ENCODE results near the gene ADAMTS10. TPM values are rescaled to one million over a fixed set of nuclear protein-coding genes. Genes with fewer than 3 reads are reported as not detected.

The ADAMTS10 gene
- total and polyA plus RNA-seq, 2 donors (not counting 3 experiments of a cell fraction or from before 2014, with no cell fraction given) = 15.8 to 17.4 TPM

DNA sequence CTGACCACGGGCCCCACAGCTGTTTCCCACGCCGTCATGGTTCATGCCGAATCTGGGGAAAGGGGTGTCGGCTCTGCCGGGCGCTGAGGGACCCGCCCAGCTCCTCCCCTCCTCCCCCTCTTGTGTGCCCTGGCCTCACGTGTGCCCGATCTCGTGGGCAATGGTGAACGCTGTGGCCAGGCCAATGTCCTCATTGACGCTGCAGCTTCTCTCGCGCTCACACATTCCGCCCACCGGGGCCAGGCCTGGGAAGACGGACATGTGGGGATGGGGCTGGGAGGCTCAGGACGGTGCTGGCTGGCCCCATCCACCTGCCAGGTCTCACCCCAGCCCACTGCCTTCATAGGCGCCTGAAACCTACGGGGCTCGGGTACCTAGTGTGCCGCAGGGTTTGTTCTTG lies 14.3 kb downstream of the ADAMTS10 start:
- no TSS peak for BruUV-seq (replicated peaks)
- Histone ChIP-seq H3K36me3 (ENCODE audit: control insufficient read depth in 2 of 2, extremely low read depth in 1 of 2, insufficient read depth in 2 of 2, low read length in 2 of 2) (no peaks in the 10 kb centered on the region), H3K4me1 (ENCODE audit: control insufficient read depth, extremely low read depth, insufficient read depth, low read length) (no peaks in the 10 kb centered on the region), H2AFZ (ENCODE audit: low read depth, low read length) (no peak overlapping the region), H3K27me3 (ENCODE audit: control insufficient read depth in 2 of 2, insufficient read depth in 2 of 2, low read length in 2 of 2) (peaks cover 0 to 3% of the 10 kb centered on the region in 2 experiments), H3K79me2 (ENCODE audit: control insufficient read depth, insufficient read depth, low read length) (no peaks in the 10 kb centered on the region), H3K9ac (replicated peaks; ENCODE audit: extremely low read depth, insufficient read depth, low read length) (no peak overlapping the region), H3K9me1 (replicated peaks; ENCODE audit: control insufficient read depth, extremely low read depth, insufficient read depth, low read length) (no peaks in the 10 kb centered on the region), H4K20me1 (replicated peaks; ENCODE audit: control insufficient read depth, extremely low read depth, insufficient read depth, low read length) (no peaks in the 10 kb centered on the region), H3K9me3 (replicated peaks; ENCODE audit: control insufficient read depth, insufficient read depth, low read length) (peaks cover 5% of the 10 kb centered on the region), H3K4me3 (replicated peaks in 1 of 3; ENCODE audit: insufficient read depth in 1 of 3, low read depth in 1 of 3, low read length in 3 of 3) (no peak overlapping the region), H3K4me2 (ENCODE audit: insufficient read depth, low read length) (no peak overlapping the region), H3K27ac (ENCODE audit: insufficient read depth, low read depth, low read length) (no peak overlapping the region)
- dilution Hi-C loops (cut with MboI; ENCODE audit: extremely low pct_ligation_motif_present, low sequenced_read_pairs) = loop anchor here (10.0 kb wide), 1 partner anchor 71 kb away; no protein-coding TSS in a partner anchor
- no peak for TF ChIP-seq GATA2 (IDR thresholded peaks at IDR 0.05; ENCODE audit: insufficient read depth, insufficient read length, low read depth, low read length)
- TF ChIP-seq, protein P1, sequence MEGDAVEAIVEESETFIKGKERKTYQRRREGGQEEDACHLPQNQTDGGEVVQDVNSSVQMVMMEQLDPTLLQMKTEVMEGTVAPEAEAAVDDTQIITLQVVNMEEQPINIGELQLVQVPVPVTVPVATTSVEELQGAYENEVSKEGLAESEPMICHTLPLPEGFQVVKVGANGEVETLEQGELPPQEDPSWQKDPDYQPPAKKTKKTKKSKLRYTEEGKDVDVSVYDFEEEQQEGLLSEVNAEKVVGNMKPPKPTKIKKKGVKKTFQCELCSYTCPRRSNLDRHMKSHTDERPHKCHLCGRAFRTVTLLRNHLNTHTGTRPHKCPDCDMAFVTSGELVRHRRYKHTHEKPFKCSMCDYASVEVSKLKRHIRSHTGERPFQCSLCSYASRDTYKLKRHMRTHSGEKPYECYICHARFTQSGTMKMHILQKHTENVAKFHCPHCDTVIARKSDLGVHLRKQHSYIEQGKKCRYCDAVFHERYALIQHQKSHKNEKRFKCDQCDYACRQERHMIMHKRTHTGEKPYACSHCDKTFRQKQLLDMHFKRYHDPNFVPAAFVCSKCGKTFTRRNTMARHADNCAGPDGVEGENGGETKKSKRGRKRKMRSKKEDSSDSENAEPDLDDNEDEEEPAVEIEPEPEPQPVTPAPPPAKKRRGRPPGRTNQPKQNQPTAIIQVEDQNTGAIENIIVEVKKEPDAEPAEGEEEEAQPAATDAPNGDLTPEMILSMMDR (IDR thresholded peaks at IDR 0.05; ENCODE audit: extremely low read depth in 1 of 2, insufficient read depth in 1 of 2, low read depth in 1 of 2, low read length in 2 of 2) = no peak
- no peak for TF ChIP-seq EZH2 (IDR thresholded peaks at IDR 0.05; ENCODE audit: borderline replicate concordance, low read depth, low read length, severe bottlenecking)
- TF ChIP-seq, protein P2, sequence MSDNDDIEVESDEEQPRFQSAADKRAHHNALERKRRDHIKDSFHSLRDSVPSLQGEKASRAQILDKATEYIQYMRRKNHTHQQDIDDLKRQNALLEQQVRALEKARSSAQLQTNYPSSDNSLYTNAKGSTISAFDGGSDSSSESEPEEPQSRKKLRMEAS (IDR thresholded peaks at IDR 0.05; ENCODE audit: insufficient read depth, insufficient read length) = no peak
- no peak for TF ChIP-seq POLR2A (IDR thresholded peaks at IDR 0.05; ENCODE audit: low read depth, low read length)
- no peak for TF ChIP-seq FOS (IDR thresholded peaks at IDR 0.05; ENCODE audit: borderline replicate concordance, insufficient read depth, low read length)
- no peak for TF ChIP-seq POLR2AphosphoS5 (IDR thresholded peaks at IDR 0.05; ENCODE audit: insufficient read depth, low read depth, low read length)
- TF ChIP-seq MYC (IDR thresholded peaks at IDR 0.05; ENCODE audit: low read depth, low read length) = no peak
- ChIA-PET POLR2A (no interaction called here), CTCF (no interaction called here)
- FAIRE-seq = no peak
- DNase-seq (ENCODE audit: low read depth, low spot score) = no peak
- intact Hi-C loops (cut with micrococcal nuclease) = no loop called here

All from endothelial cell of umbilical vein (primary cell).